ELR (cell line): Measurements from ENCODE around the gene CTRB1.
"Not testable (repeated sequence)": the region's sequence is repeated elsewhere in the genome, so short reads cannot be mapped to it uniquely, and the experiment has no call there.

Source experiments
- DNase-seq: peaks from one replicate; pipeline ENCODE4 v3.0.0-alpha.2; 2015; ENCODE audit warnings: low read depth

The CTRB1 gene

GRCh38 chr16:75204410-75204758 is 14.4 kb upstream of the CTRB1 start:
- no peak for DNase-seq

- not testable (repeated sequence) for DNase-seq
Measured at GRCh38 chr16:75204905-75205304, 13.9 kb upstream of the CTRB1 start.

- DNase-seq: not testable (repeated sequence)
Measured at GRCh38 chr16:75205438-75205837, 13.3 kb upstream of the CTRB1 start.

GRCh38 chr16:75205961-75206748 is 12.6 kb upstream of the CTRB1 start:
- DNase-seq: not testable (repeated sequence)

- peak; percentile 26 for DNase-seq
Measured at GRCh38 chr16:75206749-75207451, 11.9 kb upstream of the CTRB1 start, which contains the start of gene CTRB2. Gene CTRB2 (minus strand): TSS chr16:75207161. CDS start chr16:75207141, 20 bp downstream.

GRCh38 chr16:75207831-75208230 is 11.0 kb upstream of the CTRB1 start:
- no peak for DNase-seq

- no peak for DNase-seq
Measured at GRCh38 chr16:75208242-75208825, 10.5 kb upstream of the CTRB1 start.

GRCh38 chr16:75208861-75209505 is 9.8 kb upstream of the CTRB1 start:
- DNase-seq: no peak

- not testable (repeated sequence) for DNase-seq
Measured at GRCh38 chr16:75209514-75209913, 9.3 kb upstream of the CTRB1 start.

- no peak for DNase-seq
Measured at GRCh38 chr16:75209944-75210343, 8.8 kb upstream of the CTRB1 start.

GRCh38 chr16:75211286-75211685 is 7.5 kb upstream of the CTRB1 start:
- not testable (repeated sequence) for DNase-seq

GRCh38 chr16:75216127-75216526 is 2.7 kb upstream of the CTRB1 start:
- no peak for DNase-seq

GRCh38 chr16:75216576-75216975 is 2.2 kb upstream of the CTRB1 start:
- DNase-seq: no peak

GRCh38 chr16:75217389-75217851 is 1.4 kb upstream of the CTRB1 start:
- no peak for DNase-seq

- no peak for DNase-seq
Measured at GRCh38 chr16:75219088-75219487, 300 bp downstream of the CTRB1 start.

- no peak for DNase-seq
Measured at GRCh38 chr16:75219838-75220237, 1.1 kb downstream of the CTRB1 start.

- no peak for DNase-seq
Measured at GRCh38 chr16:75222271-75222783, 3.5 kb downstream of the CTRB1 start.

GRCh38 chr16:75223129-75223528 is 4.3 kb downstream of the CTRB1 start:
- not testable (repeated sequence) for DNase-seq

GRCh38 chr16:75224306-75225082 is 5.7 kb downstream of the CTRB1 start:
- no peak for DNase-seq

GRCh38 chr16:75225092-75225491 is 6.3 kb downstream of the CTRB1 start:
- no peak for DNase-seq
